Activated CD4-positive, alpha-beta T cell treated with anti-CD3 and anti-CD28 coated beads, Interleukin-2, amount 50 U/mL, for 48 hours (primary cell): ENCODE results near the gene XIAP.
"Not testable (repeated sequence)": the region's sequence is repeated elsewhere in the genome, so short reads cannot be mapped to it uniquely, and the experiment has no call there.

Source experiments
- DNase-seq, 2 experiments: peaks; one replicate each; pipeline ENCODE4 v3.0.0-alpha.2; 2020

XIAP gene

DNA sequence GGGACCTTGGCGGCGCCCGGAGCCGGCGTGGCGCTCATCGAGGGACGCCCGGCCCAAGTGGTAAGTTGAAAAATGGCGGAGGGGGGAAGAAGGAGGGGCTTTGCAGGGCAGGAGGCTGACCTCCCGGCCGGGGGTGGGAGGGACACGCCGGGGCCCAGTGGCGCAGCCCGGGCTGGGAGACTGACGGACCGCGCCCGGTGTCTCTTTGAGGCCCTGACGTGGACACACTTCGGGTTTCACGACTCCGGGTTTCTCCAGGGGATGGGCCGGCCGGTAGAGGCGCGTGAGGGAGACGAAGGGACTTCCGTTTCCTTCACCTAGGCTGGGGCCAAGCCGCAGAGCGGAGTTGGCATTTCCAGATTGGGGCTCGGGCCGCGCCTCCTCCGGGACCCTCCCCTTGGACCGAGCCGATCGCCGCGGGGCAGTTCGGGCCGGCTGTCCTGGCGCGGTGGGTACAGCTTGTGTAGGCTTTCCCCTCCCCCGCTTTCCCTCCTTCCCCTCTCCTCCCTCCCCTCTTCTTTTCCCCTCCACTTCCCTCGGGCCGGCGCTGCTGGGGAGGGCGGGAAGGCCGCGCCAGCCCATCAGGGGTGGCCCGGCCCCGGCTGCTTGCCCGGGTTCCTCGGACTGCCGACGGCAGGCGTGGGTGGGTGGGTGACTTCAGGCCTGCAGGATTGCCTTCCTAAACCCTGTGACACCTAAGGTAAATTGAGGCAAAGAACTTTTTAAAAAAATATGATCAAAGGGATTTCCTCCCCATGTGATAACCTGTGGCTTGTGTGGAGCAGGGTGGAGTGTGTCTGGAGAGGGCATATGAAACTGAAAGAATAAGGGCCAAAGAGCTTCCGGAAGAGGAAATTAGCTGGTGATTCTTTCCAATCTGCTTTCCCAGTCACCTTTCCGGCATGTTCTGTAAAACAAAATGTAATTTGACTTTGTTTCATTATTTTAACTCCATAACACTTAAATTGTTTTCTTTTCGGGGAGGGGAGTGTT, at the start of gene XIAP:
Gene XIAP, plus strand, starts transcription at position 208 of the 993 bp plus-strand sequence. CDS start 25,610 bp downstream, outside the sequence.
- peak; percentile 66 to 76 for DNase-seq

GRCh38 chrX:123814343-123814742, 45.5 kb upstream of the XIAP start:
- DNase-seq = no peak

GRCh38 chrX:123814934-123815394, 44.9 kb upstream of the XIAP start:
- DNase-seq = not testable (repeated sequence)

DNA sequence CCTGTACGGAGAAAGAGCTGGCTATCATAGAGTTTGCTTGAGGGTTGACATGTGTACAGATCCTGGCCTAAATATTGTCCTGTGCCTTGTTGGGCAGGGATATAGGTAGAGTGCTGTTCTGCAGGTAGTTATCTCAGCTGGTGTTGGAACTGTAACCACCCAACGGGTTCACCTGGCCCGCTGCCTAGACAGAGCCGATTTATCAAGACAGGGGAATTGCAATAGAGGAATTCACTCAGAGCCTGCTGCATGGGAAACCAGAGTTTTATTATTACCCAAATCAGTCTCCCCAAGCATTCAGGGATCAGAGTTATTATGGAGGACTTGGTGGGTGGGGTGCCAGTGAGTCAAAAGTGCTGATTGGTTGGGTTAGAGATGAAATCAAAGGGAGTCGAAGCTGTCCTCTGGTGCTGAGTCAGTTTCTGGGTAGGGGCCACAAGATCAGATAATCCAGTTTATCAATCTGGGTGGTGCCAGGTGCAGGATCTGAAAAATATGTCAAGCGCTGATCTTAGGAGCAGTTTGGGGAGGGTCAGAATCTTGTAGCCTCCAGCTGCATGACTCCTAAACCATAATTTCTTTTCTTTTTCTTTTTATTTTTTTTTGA, 42.5 kb upstream of the XIAP start:
- no peak for DNase-seq

DNA sequence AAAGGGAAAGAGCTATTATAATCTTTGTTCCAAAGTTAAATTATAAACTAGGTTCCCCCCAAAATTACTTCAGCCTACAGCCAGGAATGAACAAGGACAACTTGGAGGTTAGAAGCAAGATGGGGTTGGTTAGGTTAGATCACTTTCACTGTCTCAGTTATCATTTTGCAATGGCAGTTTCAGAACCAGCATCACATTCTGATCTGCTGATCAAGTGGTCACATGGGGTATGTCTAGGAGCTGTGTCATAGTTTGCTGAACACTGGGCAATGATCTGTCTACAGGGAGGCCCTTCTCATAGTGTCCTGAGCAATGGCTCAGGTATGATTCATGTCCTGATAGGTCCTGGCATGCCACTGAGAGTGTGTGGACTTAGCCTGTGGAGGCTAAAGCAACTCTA, 41.6 kb upstream of the XIAP start:
- no peak for DNase-seq

DNA sequence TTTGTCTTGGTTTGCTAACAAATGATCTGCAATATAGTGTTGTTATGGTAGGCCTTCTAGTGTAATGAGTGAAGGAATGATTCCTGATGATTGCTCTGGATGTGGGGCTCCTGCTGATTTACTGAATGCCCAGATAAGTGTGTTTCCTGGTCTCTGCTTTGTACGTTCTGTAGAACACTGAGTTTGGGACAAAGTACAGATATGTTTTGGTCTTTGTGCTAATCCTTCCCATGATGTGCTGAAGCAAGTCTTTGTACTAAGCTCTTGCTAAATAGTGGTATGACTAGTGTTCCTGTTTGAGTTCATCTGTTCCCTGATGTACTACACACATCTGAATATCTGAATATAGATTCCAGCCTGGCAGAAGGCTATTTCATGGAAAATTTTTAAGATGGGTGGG, 36.9 kb upstream of the XIAP start:
- DNase-seq = no peak

- DNase-seq = peak; percentile 19 to 51
These were observed 29.5 kb upstream of the XIAP start for GRCh38 chrX:123830309-123830708.

DNA sequence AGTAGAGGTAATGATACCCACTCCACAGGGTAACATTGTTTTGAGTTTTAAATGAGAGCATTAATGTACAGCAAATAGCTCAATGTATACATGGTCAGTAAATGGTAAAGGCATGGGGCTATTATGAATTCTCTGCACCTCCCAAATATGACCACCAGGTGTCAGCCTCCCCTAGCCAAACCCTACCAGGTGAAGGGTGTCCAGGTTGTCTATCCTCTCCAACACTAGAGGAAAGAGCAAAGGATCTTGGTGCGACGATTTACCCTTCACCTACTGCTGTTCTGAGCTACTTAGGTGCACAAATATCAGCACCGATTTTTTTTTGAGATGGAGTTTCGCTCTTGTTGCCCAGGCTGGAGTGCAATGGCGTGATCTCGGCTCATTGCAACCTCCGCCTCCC, 26.5 kb upstream of the XIAP start:
- DNase-seq = peak; percentile 64 to 69

GRCh38 chrX:123834116-123834515, 25.7 kb upstream of the XIAP start:
- no peak for DNase-seq

DNA sequence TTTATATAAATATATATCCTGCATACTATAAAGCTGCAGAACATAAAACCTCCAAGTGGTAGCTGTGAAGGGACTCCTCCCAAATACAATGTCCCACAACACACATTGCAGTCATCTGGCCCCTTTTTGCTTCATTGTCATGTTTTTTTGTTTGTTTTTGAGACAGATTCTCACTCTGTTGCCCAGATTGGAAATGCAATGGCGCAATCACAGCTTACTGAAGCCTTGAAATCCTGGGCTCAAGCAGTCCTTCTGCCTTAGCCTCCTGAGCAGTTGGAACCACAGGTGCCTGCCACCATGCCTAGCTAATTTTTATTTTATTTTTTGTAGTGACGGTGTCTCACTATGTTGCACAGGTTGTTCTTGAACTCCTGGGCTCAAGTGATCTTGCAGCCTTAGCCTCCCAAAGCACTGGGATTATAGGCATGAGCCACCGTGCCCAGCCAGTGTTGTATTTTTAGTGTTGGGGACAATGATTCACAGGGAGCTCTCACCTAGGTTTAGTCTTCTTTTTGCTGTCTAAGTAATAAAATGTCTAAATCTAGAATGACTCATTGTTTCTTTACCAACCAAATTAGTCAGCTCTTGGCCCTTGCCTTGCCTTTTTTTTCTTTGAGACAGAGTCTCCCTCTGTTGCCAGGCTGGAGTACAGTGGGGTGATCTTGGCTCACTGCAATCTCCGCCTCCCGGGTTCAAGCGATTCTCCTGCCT, 24.0 kb upstream of the XIAP start:
- DNase-seq = peak; percentile 38 to 43

GRCh38 chrX:123845129-123845528, 14.7 kb upstream of the XIAP start:
- DNase-seq = not testable (repeated sequence)

- no peak for DNase-seq
These were observed 13.2 kb upstream of the XIAP start for GRCh38 chrX:123846577-123847038.

DNA sequence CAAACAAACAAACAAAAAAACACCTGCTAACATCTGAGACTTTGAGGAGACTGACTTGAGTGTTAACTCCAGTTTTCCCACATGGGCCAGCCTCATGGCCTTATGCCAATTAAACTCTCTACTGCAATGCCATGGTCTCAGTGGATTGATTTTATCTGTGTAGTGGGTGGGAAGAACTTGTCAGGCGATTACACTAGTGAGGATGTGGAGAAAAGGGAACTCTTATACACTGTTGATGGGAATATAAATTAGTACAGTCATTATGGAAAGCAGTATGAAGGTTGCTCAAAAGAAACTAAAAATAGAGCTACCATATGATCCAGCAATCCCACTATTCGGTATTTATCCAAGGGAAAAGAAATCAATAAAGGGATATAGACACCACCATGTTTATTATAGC, 12.8 kb upstream of the XIAP start:
- no peak for DNase-seq

DNA sequence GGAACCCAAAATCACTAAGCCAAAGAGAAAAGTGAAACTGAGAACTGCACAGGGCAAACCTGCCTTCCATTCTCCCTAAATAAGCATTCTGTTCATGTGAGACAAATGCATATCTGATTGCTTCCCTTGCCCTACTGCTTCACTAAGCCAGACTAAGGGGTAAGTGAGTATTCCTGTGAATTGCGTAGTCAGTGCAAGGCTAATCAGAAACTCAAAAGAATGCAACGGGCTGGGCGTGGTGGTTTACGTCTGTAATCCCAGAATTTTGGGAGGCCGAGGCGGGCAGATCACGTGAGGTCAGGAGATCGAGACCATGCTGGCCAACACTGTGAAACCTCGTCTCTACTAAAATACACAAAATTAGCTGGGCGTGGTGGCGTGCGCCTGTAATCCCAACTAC, 10.8 kb upstream of the XIAP start:
- no peak for DNase-seq

DNA sequence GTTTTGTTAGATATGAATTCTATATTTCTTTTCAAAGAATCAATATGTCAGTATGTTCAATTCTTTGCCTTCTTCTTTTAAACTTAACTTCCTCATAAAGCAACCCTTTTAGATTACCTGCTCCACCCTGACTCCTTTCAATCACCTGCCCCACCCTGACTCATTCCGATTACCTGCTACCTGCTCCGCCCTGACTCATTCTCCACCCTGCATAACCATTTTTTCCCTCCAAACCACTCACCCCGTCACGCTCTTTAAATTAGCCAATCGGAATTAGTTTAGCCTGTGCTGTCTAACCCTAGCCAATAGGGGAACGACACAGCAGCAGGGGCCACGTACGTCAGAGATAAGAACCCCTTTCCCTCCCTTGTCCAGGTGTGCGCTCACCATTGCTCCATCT, 9.9 kb upstream of the XIAP start:
- DNase-seq = not testable (repeated sequence)

- DNase-seq = no peak
These were observed 8.8 kb upstream of the XIAP start for GRCh38 chrX:123851079-123851478.

GRCh38 chrX:123854329-123854728, 5.5 kb upstream of the XIAP start:
- no peak for DNase-seq

GRCh38 chrX:123859409-123859845, 426 bp upstream of the XIAP start:
- no peak for DNase-seq

DNA sequence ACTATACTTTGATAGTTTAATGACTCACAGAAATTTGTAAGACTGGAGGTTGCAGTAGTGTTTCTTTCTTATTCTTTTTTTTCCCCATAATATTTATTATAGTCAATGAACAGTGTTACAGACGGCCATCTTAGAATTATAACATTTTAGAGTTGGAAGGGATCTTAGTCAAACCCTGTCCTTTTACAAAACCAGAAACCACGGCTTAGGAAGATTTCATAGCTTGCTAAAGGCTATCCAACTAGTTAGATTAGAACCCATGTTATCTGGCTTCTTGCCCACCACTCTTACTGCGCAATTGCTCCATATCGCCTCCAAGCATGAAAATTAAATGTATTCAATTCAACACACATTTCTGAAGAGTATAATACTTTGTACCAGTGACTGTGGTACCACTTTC, 1.1 kb downstream of the XIAP start:
- no peak for DNase-seq

- DNase-seq = no peak
These were observed 9.6 kb downstream of the XIAP start for GRCh38 chrX:123869488-123869887.

DNA sequence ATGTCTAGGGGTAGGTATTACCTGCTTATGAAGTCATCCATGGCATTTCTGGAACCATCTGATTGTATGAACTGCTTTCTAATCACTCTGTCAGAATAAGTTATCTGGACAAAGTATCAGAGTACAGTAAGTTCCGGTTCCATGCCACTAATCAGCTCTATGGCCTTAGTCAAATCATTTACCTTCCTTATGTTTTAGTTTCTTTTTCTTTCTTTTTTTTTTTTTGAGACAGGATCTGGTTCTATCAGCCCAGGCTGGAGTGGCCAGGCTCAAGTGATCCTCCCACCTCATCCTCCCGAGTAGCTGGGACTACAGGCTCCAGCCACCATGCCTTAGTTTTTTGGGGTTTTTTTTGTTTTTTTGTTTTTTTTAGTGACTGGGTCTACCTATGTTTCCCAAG, 11.5 kb downstream of the XIAP start:
- DNase-seq = no peak

DNA sequence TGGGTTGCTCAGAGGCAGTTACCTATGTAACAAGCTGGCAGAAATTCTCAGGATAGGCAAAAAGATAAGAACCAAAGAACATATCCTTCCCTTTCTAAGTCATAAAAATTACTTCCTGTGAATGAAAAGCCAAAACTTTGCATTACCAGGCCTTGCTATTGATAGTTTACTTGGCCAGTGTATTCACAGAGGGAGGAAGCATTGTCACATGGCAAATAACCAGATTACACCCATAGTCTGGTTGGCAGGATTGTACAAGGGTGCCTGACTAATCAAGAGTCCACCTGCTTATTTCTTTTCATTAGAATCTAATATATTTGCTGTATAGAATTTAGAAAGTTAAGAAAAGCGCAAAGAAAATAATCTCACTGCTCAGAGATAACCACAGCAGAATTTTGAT, 14.1 kb downstream of the XIAP start:
- DNase-seq = no peak

- no peak for DNase-seq
These were observed 16.3 kb downstream of the XIAP start for GRCh38 chrX:123876177-123876576.
